NCI-H1694 (cell line): ENCODE results near the gene RNF2.
"Not testable (repeated sequence)": the region's sequence is repeated elsewhere in the genome, so short reads cannot be mapped to it uniquely, and the experiment has no call there.

ENCODE experiments used
- DNase-seq: peaks from one replicate; lab custom pipeline; 2025; lab: John Stamatoyannopoulos, UW

The RNF2 gene

GRCh38 chr1:185050823-185051451, 5.6 kb downstream of the RNF2 start:
- no peak for DNase-seq

DNA sequence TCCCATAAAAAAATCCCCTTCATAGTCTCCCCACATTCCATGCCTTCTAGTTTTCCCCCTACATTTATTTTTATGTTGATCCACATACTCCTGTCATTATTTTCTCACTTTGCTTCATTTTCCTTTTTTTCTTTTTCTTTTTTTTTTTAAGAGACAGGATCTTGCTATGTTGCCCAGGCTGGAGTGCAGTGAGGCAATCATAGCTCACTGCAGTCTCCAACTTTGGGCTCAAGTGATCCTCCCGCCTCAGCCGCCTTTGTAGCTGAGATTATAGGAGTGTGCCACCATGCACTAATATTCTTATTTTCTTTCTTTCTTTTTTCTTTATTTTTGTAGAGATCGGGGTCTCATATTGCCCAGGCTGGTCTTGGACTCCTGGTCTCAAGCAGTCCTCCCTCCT, 7.8 kb downstream of the RNF2 start:
- DNase-seq = no peak

DNA sequence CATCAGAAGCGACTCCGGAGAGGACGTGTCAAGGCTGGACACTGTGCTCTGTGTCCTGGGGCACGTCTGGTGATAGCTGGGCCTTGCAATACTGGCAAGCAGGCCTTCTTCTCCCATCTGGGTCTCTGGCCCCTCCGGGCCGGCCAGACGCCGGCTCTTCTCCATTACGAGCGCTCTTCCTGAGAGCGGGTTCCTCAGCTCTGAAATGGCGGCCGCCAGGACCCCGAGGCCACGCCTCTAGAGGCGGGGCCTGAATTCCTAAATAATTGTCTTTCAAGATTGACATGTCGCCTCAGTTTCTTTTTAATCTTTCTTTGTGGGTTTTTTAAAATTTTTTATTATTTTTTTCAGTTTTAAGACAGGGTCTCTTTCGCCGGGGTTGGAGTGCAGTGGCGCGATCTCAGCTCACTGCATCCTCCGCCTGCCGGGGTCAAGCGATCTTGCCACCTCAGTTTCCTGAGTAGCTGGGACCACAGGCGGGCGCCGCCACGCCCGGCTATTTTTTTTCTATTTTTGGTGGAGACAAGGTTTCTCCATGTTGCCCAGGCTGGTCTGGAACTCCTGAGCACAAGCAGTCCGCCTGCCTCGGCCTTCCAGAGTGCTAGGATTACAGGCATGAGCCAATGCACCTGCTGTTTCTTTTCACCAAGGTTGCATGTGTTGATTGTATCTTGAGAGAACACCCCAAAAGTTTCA, 9.2 kb downstream of the RNF2 start:
- no peak for DNase-seq

GRCh38 chr1:185058110-185058509, 12.8 kb downstream of the RNF2 start:
- no peak for DNase-seq

- DNase-seq = no peak
Observed at GRCh38 chr1:185058876-185059275, 13.5 kb downstream of the RNF2 start.

GRCh38 chr1:185059950-185060571, 14.7 kb downstream of the RNF2 start:
- DNase-seq = no peak

DNA sequence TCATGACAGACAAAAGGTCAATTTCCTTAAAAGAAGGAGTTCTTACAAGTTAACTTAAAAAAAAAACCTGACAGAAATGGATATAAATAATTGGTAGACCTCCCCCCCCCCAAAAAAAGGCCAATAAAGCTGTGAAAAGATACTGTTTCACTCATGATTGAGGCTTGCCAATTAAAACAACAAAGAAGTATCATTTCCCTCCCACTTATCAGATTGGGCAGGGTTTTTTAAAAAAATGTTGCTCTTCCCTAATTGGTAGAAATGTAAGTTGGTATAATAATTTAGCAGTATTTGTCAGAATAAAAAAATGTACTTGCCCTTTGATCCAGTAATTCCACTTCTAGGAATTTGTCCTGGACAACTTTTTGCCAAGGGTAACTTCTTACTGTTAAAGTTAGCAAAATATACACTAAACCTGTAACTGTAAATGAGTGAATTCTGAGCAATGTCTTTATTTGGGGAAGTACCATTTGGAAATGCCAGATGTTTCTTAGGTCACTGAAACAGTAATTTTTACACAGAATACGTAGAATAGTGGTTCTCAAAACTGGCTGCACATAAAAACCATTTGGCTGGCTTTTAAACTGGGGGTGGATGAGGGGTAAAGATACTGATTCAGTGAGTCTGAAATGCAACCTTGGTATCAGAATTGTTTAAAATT, 17.5 kb downstream of the RNF2 start:
- no peak for DNase-seq

DNA sequence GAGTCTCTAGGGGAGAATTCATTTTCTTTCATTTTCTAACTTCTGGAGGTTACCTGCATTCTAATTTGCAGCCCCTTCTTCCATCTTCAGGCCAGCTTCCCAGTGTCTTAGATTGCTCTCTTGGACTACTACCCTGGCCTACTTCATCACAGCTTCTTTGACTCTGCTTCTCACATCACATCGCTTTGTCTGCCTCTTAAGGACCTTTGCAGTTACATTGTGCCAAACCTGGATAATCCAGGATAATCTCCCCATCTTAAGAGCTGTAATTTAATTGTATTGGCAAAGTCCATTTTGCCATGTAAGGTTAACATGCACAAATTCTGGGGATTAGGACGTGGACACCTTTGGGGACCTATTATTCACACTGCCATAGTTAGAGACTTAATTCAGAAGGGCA, 18.4 kb downstream of the RNF2 start:
- no peak for DNase-seq

- DNase-seq = not testable (repeated sequence)
Observed at GRCh38 chr1:185065006-185065405, 19.6 kb downstream of the RNF2 start.

- no peak for DNase-seq
Observed at GRCh38 chr1:185066181-185066580, 20.8 kb downstream of the RNF2 start.

DNA sequence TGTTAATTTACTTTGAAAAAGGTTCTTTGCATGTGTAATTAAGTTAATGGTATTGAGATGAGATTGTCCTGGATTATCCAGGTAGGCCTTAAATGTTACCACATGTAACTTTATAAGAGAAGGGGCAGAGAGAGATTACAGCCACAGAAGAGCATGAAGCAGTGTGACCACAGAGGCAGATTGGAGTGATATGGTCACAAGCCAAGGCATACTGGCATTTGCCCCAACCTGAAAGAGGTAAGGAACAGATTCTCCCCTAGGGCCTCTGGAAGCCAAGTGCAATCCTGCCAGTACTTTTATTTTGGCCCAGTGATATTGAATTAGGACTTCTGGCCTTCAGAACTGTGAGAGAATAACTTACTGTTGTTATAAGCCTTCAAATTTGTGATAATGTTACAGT, 23.0 kb downstream of the RNF2 start:
- DNase-seq = no peak

DNA sequence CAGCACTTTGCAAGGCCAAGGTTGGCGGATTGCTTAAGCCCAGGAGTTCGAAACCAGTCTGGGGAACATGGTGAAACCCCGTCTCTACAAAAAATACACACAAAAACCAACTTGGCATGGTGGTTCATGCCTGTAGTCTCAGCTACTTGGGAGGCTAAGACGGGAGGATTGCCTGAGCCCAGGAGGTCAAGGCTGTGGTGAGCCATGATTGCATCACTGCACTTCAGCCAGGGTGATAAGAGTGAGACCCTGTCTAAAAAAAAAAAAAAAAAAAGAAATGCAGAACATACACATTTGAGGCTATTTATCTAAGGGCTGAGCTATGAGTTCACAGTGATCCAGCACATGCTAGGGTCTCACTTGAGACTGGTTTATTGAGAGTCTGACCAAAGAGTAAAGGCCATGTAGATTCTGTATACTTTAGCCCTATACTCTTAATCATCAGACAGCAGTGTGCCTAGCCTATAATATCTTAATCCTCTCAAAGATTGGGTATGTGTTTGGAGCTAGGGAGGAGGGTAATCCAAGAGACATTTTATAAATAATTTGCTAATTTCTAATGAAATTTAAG, 23.9 kb downstream of the RNF2 start:
- no peak for DNase-seq

DNA sequence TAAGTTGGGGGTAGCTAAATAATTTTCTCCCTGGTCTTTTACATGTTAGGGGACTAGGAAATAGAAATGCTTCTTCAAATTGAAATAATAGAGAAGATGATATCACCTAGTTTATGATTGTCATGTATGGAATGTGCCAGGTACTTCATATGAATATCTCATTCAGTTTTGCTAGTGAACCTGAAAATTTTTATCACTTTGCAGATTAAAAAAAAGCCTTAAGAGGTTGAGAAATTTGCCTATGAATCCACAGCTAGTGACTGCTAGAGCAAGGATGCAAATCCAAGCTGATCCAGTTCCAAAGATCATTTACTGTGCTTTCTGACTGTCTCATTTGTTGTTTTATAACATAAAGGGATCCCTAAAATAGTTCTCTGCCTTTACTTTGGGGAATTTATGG, 24.7 kb downstream of the RNF2 start:
- DNase-seq = no peak

GRCh38 chr1:185073725-185074124, 28.4 kb downstream of the RNF2 start:
- DNase-seq = no peak

DNA sequence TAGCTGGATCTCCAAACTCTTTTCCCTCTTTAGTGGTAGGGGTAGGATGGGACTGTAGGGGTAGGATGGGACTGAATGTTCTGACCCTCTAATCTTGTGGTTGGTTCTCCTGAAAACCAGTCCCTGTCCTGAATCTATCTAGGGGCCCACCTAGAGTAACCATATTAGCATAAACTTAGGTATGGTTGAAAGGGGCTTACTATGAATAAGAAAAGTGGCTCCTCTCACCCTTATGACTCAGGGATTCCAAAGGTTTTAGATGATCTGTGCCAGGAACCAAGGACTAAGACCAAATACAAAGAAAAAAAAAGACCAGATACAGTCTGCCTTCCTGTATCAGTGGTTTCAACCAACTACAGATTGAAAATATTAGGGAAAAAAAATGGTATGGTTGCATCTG, 28.9 kb downstream of the RNF2 start:
- DNase-seq = no peak

DNA sequence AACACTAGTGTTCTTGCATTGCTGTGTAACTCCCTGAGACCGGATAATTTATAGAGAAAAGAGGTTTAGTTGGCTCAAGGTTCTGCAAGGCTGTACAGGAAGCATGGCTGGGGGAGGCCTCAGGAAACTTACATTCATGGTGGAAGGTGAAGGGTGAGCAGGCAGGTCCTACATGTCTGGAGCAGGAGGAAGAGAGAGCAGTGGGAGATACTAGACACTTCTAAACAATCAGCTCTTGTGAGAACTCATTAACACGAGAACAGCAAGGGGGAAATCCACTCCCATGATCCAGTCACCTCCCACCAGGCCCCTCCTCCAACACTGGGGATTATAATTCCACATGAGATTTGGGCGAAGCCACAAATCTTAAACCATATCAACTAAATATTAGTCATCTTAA, 30.1 kb downstream of the RNF2 start:
- DNase-seq = no peak

GRCh38 chr1:185077374-185077773, 32.0 kb downstream of the RNF2 start:
- no peak for DNase-seq

GRCh38 chr1:185080422-185080821, 35.1 kb downstream of the RNF2 start:
- DNase-seq = no peak

- no peak for DNase-seq
Observed at GRCh38 chr1:185083818-185084217, 38.5 kb downstream of the RNF2 start.

GRCh38 chr1:185087101-185087500, 41.7 kb downstream of the RNF2 start:
- no peak for DNase-seq

DNA sequence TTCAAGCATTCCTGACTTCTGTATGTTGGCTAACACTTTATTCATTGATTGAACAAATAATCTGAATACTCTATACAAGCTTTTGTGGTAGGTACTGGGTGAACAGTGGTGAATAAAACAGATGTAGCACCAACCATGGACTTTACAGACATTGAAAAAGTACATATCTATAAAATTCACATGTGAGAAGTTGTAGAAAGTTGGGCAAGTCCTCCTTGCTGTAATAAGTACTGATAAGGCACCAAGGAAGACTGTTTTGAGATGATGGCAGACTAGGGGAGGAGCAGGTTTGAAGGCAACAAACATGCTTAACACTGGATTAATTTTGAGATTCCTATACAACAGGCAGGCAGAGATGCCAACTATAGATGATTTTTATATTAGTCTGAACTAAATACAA, 42.4 kb downstream of the RNF2 start:
- DNase-seq = no peak

GRCh38 chr1:185091480-185091879, 46.1 kb downstream of the RNF2 start:
- peak; percentile 49 for DNase-seq

DNA sequence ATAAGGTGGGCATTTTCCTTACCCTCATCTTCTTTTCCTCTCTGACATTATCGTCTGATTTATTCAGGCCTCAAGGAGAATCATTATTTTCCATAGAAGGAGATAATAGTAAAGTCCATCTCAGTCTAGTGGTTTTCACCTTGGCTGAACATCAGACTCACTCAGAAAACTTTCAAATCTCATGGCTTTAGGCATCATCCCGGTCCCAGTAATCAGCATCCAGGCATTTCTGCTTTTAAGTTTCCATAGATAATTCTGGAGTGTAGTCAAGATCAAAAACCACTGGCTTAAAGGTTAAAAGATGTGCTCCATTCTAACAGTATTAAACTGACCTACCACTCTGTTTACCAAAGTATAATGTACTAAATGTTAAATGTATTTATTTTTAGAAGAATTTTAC, 49.4 kb downstream of the RNF2 start:
- no peak for DNase-seq
